CD4-positive, alpha-beta T cell treated with Interleukin-15 for 1 hour (primary cell): ENCODE data around the gene GCGR.

Experiments used
- DNase-seq: peaks from one replicate; pipeline ENCODE4 v3.0.0-alpha.2; 2020

The GCGR gene

DNA sequence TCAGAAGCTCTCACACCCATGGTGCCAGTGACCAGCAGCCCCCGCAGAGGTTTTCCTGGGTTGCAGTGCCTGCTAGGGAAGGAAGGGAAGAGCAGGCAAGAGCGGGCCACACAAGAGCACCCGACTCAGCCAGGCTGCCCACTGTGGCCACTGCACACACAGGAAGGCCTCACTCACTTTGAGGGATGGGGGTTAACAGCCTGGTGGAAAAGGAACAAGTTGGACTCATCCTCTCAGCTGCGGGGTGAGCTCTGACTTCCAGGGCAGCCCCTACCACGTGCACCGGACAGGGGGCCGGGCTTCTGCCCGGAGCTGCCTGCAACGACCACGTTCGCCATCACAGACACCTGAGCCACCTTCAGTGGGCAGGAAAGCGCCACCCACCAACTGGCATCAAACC is 48.3 kb downstream of the GCGR start:
- no peak for DNase-seq

DNA sequence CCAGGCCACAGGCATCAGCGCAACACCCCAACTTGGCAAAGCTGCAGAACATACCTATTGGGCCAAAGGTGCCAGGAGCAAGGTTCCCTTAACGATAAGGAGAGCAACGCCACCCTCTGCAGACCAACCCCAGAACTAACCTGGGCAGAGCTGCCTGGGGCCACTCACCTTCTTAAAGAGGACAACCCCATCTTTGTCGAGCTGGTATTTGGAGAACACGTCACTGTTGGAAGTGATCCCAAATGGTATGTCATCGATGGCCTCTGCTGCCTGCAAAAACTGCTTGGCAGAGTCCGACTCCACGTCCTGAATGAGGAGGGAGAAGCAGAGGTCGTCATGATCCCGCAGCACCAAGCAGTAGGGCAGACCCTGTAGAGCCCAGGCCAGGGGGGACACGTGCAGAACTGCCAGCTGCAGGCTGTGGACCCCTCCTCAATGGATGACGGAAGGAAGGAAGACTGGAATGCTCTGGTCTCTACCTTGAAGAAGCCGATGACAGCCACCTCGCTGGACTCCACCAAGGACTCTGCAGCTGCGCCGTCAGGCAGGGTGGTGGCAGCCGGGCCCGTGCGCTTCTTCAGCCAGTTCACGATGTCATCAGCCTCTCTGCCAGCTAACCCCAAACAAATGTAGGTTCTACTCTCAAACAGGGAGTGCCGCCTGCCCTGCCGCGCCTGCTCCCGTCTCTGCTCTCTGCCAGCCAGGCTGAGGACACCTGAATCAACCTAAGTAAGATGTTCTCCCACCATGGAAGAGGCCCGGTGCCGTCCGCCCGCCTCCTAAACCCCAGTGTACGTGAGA is 51.2 kb downstream of the GCGR start:
- DNase-seq, result no peak

DNA sequence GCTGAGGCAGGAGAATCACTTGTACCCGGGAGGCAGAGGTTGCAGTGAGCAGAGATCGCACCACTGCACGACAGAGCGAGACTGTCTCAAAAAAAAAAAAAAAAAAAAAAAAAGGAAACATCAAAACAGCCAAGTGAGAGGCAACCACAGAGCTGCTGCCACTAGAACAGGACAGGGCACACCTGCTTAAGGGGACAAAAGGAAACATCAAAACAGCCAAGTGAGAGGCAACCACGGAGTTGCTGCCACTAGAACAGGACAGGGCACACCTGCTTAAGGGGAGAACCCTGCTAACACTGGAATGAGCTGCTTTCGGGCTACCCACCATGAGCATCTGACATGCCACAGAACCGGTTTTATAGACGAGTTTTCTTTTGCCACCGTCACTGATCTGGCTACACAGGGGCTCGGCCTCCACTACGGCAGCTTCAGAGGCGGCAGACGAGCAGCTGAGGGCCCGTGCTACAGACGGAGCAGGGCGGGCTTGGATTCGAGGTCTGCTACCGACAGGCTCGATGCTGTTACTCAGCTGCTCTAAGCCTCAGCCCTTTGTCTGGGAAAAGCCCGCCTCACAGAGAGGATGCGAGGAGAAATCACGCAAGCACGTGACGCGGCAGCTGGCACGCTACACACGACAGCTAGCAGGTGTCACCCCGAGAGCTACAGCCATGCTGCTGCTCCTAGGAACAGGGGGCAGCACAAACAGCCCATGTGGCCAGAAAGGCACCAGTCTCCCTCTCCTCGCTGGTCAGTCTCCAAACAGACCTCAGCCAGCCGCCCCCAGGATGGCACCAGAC is 54.4 kb downstream of the GCGR start:
- no peak for DNase-seq

- DNase-seq, result no peak
These were observed 55.3 kb downstream of the GCGR start for GRCh38 chr17:81858967-81859905.

DNA sequence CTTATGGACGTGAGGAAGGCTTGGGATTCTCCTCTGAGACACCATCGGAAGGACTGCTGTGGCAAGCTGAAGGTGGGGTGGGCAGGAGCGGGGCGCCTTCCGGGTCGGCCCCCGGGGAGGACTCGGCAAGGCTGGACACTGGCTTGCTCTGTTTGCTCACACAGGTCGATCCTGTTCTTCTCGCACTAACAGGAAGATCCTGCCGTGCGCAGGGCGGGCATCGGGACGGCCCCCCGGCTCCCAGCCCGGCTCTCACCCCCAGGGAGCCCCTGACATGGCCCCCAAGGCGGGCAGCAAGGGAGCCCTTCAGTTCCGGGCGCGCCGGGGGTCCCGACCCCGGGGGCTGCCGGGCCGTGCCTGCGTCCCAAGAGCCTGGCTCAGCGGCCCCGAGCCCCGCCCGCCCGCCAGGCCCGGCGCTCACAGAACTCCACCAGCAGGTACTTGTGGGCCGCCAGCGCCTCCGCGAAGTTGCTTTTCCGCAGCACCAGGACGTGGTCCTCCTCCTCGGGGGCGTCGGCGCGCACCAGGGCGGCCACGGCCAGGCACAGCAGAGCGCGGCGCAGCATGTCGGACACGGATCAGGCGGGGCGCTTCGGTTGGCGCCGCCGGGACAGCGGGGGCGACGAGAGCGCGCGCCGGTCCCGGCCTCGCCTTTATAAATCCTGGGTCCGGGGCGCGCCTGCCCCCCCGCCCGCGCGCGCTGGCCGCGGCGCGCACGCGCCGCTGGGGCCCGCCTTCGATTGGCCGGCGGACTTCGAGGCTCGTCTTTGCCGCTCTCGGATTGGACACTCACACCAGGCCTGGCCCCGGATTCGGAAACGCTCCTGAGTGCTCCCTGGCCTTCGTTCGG is 56.2 kb downstream of the GCGR start, which contains the start of gene P4HB:
P4HB (minus strand) TSS at position 630 of the 850 bp plus-strand sequence; CDS start at position 566, 64 bp downstream.
- no peak for DNase-seq

GRCh38 chr17:81860756-81861568 is 57.0 kb downstream of the GCGR start:
- peak; percentile 100 for DNase-seq

- DNase-seq, result no peak
These were observed 59.2 kb downstream of the GCGR start for GRCh38 chr17:81863123-81863675.
